HG03378 (cell line): ENCODE data around the gene TBCD.

Source experiments
- ATAC-seq: cut with Tn5 transposase; IDR thresholded peaks from one replicate; pipeline ENCODE4 v1.9.1; 2021; ENCODE audit warnings: mild to moderate bottlenecking, moderate library complexity; ENCODE audit not compliant: unreplicated experiment

Gene TBCD

GRCh38 chr17:82830249-82830661 lies 78.4 kb downstream of the TBCD start:
- ATAC-seq = no peak

GRCh38 chr17:82831041-82831817 lies 79.4 kb downstream of the TBCD start:
- no peak for ATAC-seq

- no peak for ATAC-seq
These were observed 79.9 kb downstream of the TBCD start for GRCh38 chr17:82831818-82832200.

- no peak for ATAC-seq
These were observed 80.5 kb downstream of the TBCD start for GRCh38 chr17:82832411-82832810.

- ATAC-seq = no peak
These were observed 81.1 kb downstream of the TBCD start for GRCh38 chr17:82832881-82833475.

- ATAC-seq = no peak
These were observed 83.3 kb downstream of the TBCD start for GRCh38 chr17:82835122-82835521.

- ATAC-seq = no peak
These were observed 84.1 kb downstream of the TBCD start for GRCh38 chr17:82835766-82836512.

GRCh38 chr17:82836823-82837357 lies 85.0 kb downstream of the TBCD start:
- no peak for ATAC-seq

GRCh38 chr17:82837586-82838320 lies 85.9 kb downstream of the TBCD start:
- no peak for ATAC-seq

- ATAC-seq = no peak
These were observed 86.7 kb downstream of the TBCD start for GRCh38 chr17:82838386-82839063.

- ATAC-seq = no peak
These were observed 87.9 kb downstream of the TBCD start, which contains the start of gene ZNF750 for GRCh38 chr17:82839617-82840292. TSS of gene ZNF750 (minus strand) at chr17:82840022. CDS start at chr17:82832454, 7,568 bp downstream.

GRCh38 chr17:82840431-82840831 lies 88.6 kb downstream of the TBCD start:
- ATAC-seq = no peak

- ATAC-seq = no peak
These were observed 90.2 kb downstream of the TBCD start for GRCh38 chr17:82841921-82842596.

GRCh38 chr17:82843904-82844680 lies 92.2 kb downstream of the TBCD start:
- ATAC-seq = no peak

GRCh38 chr17:82844796-82845162 lies 92.9 kb downstream of the TBCD start:
- no peak for ATAC-seq

GRCh38 chr17:82845163-82845807 lies 93.4 kb downstream of the TBCD start:
- no peak for ATAC-seq

GRCh38 chr17:82846061-82846691 lies 94.3 kb downstream of the TBCD start:
- ATAC-seq = no peak
